Lower leg skin (tissue), 3 donors: ENCODE measurements around the gene CFAP52.

Experiments
- CTCF ChIP-seq, 3 donors: fragments of 450-650 bp; IDR thresholded peaks; one replicate each; pipeline ENCODE4 v1.5.1; 2016; ENCODE audit warnings: antibody characterized with exemption in 3 of 3, mild to moderate bottlenecking in 3 of 3, moderate library complexity in 2 of 3
- POLR2A ChIP-seq, 2 donors: fragments of 450-650 bp; IDR thresholded peaks; one replicate each; pipeline ENCODE4 v1.6.1; 2016 to 2017; ENCODE audit warnings: antibody characterized with exemption in 2 of 2, mild to moderate bottlenecking in 1 of 2, moderate library complexity in 1 of 2

GRCh38 chr17:9648521-9649110 lies 72.2 kb downstream of the CFAP52 start:
- TF ChIP-seq POLR2A (IDR thresholded peaks at IDR 0.05) (no peak), CTCF (IDR thresholded peaks at IDR 0.05) (no peak)
